Sigmoid colon (tissue), 7 donors: ENCODE data around the gene AIPL1. TPM values are rescaled to one million over a fixed set of nuclear protein-coding genes. Genes with fewer than 3 reads are reported as not detected.

Experiments
- DNase-seq: peaks from one replicate; pipeline ENCODE4 v3.0.0-alpha.2; 2019
- H3K27ac ChIP-seq, 4 donors: fragments of 200-600 bp; sonication (generic); one replicate each; pipeline ENCODE4 v1.5.1; 2016 to 2019; ENCODE audit warnings: mild to moderate bottlenecking in 1 of 4
- H3K27me3 ChIP-seq, 3 donors: fragments of 200-600 bp; sonication (generic); one replicate each; pipeline ENCODE4 v1.5.1; 2019; ENCODE audit warnings: mild to moderate bottlenecking in 1 of 3
- H3K36me3 ChIP-seq, 4 donors: fragments of 200-600 bp; sonication (generic); one replicate each; pipeline ENCODE4 v1.5.1; 2016 to 2019
- H3K4me1 ChIP-seq, 4 donors: fragments of 200-600 bp; sonication (generic); one replicate each; pipeline ENCODE4 v1.5.1; 2017 to 2019
- H3K4me3 ChIP-seq, 4 donors: fragments of 200-600 bp; sonication (generic); one replicate each; pipeline ENCODE4 v1.5.1; 2017 to 2019; ENCODE audit warnings: mild to moderate bottlenecking in 2 of 4, moderate library complexity in 1 of 4
- H3K9me3 ChIP-seq, 4 donors: fragments of 200-600 bp in 3 of 4; sonication (generic) in 3 of 4; one replicate each; pipeline versions ENCODE4 v1.5.1 to v1.6.1; 2013 to 2019
- CTCF ChIP-seq, 4 experiments: fragments of 450-650 bp in 3 of 4; fragments of 200-600 bp in 1 of 4; IDR thresholded peaks; one replicate each; pipeline ENCODE4 v1.5.1; 2016 to 2019; ENCODE audit warnings: antibody characterized with exemption in 4 of 4, mild to moderate bottlenecking in 3 of 4, moderate library complexity in 2 of 4
- EP300 ChIP-seq, 4 donors: sonication (generic); formaldehyde crosslinking; IDR thresholded peaks; one replicate each; pipeline ENCODE4 v1.6.1; 2017; ENCODE audit warnings: antibody characterized with exemption in 4 of 4
- POLR2A ChIP-seq, 2 donors: fragments of 450-650 bp; IDR thresholded peaks; one replicate each; pipeline ENCODE4 v1.6.1; 2016; ENCODE audit warnings: antibody characterized with exemption in 2 of 2, mild to moderate bottlenecking in 2 of 2, moderate library complexity in 2 of 2
- POLR2AphosphoS5 ChIP-seq, 4 donors: sonication (generic); formaldehyde crosslinking; IDR thresholded peaks; one replicate each; pipeline ENCODE4 v1.6.1; 2017; ENCODE audit warnings: antibody characterized with exemption in 4 of 4
- WGBS, 2 donors: extraction: QIAGEN DNeasy Blood & Tissue Kit; methylation state at CpG; one replicate each; pipeline ENCODE4 v1.1.7; 2013; 5-methylcytosine and 5-hydroxymethylcytosine counted together
- intact Hi-C: fragments of 100-400 bp; cut with DNase I; formaldehyde crosslinking; loops from one replicate; pipeline ENCODE4 v1.15.1; 2023
- polyA plus RNA-seq, 3 donors: library from polyadenylated mRNA; stranded (reverse); fragments of 200-250 nt; gene quantifications; one replicate each; pipeline ENCODE4 v1.2.3, GENCODE V29; 2013
- total RNA-seq, 4 donors: library from RNA; depleted of rRNA; stranded (reverse); fragments of >200 nt; gene quantifications; one replicate each; pipeline ENCODE4 v1.1.0, GENCODE V29; 2016
- donor health status: healthy with polysubstance abuse.
- donor health status: Bipolar disorder and iron deficiency.
- donor health status: healthy.

The AIPL1 gene
- total and polyA plus RNA-seq, 7 donors, result not detected

GRCh38 chr17:6455321-6455705 is 20.4 kb upstream of the AIPL1 start:
- DNase-seq, result no peak
- Histone ChIP-seq H3K9me3 (no peaks in the 10 kb centered on the region), H3K4me3 (peak overlapping the region in 2 of 4 donors; percentile 5 to 18), H3K36me3 (no peaks in the 10 kb centered on the region), H3K27me3 (no peaks in the 10 kb centered on the region), H3K4me1 (peaks cover 0 to 13% (median 3%) of the 10 kb centered on the region in 4 donors), H3K27ac (no peak overlapping the region)
- intact Hi-C loops, result no loop called here
- no peak for TF ChIP-seq CTCF (IDR thresholded peaks at IDR 0.05)
- TF ChIP-seq POLR2AphosphoS5 (IDR thresholded peaks at IDR 0.05), result no peak
- TF ChIP-seq EP300 (IDR thresholded peaks at IDR 0.05), result no peak
- no peak for TF ChIP-seq POLR2A (IDR thresholded peaks at IDR 0.05)
- WGBS, 2 donors, result 0 to 3% methylated on average over 34 to 35 of the region's 35 CpGs

GRCh38 chr17:6454495-6455320 is 19.8 kb upstream of the AIPL1 start:
- no peak for DNase-seq
- Histone ChIP-seq H3K4me1 (peaks cover 0 to 13% (median 3%) of the 10 kb centered on the region in 4 donors), H3K27ac (no peak overlapping the region), H3K4me3 (peak overlapping the region in 2 of 4 donors; percentile 5 to 18), H3K9me3 (no peaks in the 10 kb centered on the region), H3K36me3 (no peaks in the 10 kb centered on the region), H3K27me3 (no peaks in the 10 kb centered on the region)
- TF ChIP-seq CTCF (IDR thresholded peaks at IDR 0.05), result no peak
- TF ChIP-seq EP300 (IDR thresholded peaks at IDR 0.05), result no peak
- no peak for TF ChIP-seq POLR2A (IDR thresholded peaks at IDR 0.05)
- no peak for TF ChIP-seq POLR2AphosphoS5 (IDR thresholded peaks at IDR 0.05)
- 58 to 73% methylated on average over 35 of the region's 35 CpGs for WGBS, 2 donors
- intact Hi-C loops, result no loop called here

- Histone ChIP-seq H3K27me3 (no peaks in the 10 kb centered on the region), H3K36me3 (no peaks in the 10 kb centered on the region), H3K4me1 (peaks cover 0 to 13% (median 3%) of the 10 kb centered on the region in 4 donors), H3K4me3 (no peak overlapping the region), H3K9me3 (no peaks in the 10 kb centered on the region), H3K27ac (no peak overlapping the region)
- no peak for DNase-seq
- intact Hi-C loops, result no loop called here
- TF ChIP-seq CTCF (IDR thresholded peaks at IDR 0.05), result no peak
- 76 to 79% methylated on average over 14 of the region's 14 CpGs for WGBS, 2 donors
Observed at GRCh38 chr17:6453279-6454024, 18.5 kb upstream of the AIPL1 start.

GRCh38 chr17:6452471-6453266 is 17.7 kb upstream of the AIPL1 start:
- H3K4me3 ChIP-seq, result no peak overlapping the region
- H3K27ac ChIP-seq, result no peak overlapping the region
- H3K27me3 ChIP-seq, result no peaks in the 10 kb centered on the region
- TF ChIP-seq EP300 (IDR thresholded peaks at IDR 0.05) (no peak), CTCF (IDR thresholded peaks at IDR 0.05) (no peak), POLR2AphosphoS5 (IDR thresholded peaks at IDR 0.05) (no peak), POLR2A (IDR thresholded peaks at IDR 0.05) (no peak)
- H3K36me3 ChIP-seq, result no peaks in the 10 kb centered on the region
- no peaks in the 10 kb centered on the region for H3K9me3 ChIP-seq
- no peak for DNase-seq
- 86 to 91% methylated on average over 10 of the region's 10 CpGs for WGBS, 2 donors
- intact Hi-C loops, result no loop called here
- peaks cover 0 to 13% (median 3%) of the 10 kb centered on the region in 4 donors for H3K4me1 ChIP-seq
